Cerebellar cortex (tissue), 1 donor: Measurements from ENCODE around the gene RBM4.
"Not testable (repeated sequence)": the region's sequence is repeated elsewhere in the genome, so short reads cannot be mapped to it uniquely, and the experiment has no call there.

Experiments
- DNase-seq: peaks from one replicate; pipeline ENCODE4 v3.0.0-alpha.2; 2015; ENCODE audit warnings: low spot score

The RBM4 gene, protein sequence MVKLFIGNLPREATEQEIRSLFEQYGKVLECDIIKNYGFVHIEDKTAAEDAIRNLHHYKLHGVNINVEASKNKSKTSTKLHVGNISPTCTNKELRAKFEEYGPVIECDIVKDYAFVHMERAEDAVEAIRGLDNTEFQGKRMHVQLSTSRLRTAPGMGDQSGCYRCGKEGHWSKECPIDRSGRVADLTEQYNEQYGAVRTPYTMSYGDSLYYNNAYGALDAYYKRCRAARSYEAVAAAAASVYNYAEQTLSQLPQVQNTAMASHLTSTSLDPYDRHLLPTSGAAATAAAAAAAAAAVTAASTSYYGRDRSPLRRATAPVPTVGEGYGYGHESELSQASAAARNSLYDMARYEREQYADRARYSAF

GRCh38 chr11:66638177-66639065 lies at the start of gene RBM4:
Gene RBM4, plus strand, starts transcription at chr11:66638703. Its CDS starts 1,009 bp downstream, at chr11:66639712.
- peak; percentile 100 for DNase-seq

- DNase-seq = not testable (repeated sequence)
Measured at GRCh38 chr11:66589315-66589714, 49.2 kb upstream of the RBM4 start.

DNA sequence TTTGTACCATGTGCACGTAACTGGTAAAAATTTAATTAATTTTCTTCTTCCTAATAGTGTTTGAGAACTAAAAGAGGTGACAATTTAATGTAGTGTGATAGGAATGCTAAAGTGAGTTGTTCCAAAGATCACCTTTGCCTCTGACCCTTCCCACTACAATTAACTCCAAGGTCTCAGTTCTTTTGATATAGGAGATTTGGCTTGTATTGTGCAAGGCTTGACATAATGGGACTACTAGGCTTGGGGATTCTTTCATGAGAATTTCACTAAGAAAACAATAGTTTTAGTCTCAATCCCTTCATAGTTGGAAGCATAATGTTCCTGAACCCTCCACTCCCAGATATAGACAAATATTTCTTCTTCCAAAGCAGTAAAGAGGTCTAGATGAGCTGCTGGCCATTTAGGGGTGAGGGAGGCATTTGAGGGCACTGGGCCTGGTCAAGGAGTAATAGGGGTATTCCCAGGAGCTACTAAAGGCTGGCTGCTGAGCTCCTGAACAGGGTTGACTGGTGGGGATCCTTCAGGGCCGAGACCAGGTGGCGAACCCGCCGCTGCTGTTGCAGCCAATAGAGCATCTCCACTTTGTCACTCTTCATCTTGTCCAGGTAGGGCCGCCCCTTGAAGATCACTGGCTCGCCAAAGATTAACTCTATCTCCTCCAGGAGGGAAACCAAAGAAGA lies 48.4 kb upstream of the RBM4 start:
- no peak for DNase-seq

DNA sequence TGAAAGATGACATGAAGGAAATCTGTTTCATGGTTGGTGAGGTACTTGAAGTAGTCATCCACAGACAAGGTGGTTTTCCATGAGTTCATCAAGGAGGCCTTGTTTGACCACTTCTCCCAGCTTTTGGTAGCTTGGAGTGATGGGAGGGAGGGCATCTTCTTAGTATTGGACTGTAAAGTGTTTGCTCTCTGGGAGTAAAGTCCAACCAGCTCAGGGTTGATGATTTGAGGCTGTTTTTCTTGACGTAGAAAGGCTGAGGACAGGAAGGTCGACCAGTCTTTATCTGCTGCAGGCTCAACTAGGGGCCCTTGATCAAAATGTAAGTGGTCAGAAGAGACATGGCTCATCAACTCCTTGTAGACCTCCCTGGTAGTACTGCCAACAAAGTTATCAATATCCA lies 47.3 kb upstream of the RBM4 start:
- DNase-seq = no peak

GRCh38 chr11:66592457-66593302 lies 45.8 kb upstream of the RBM4 start, which contains the start of the genes CCDC87 and CCS:
Gene CCDC87, minus strand, starts transcription at chr11:66593063. Its CDS starts 48 bp downstream, at chr11:66593015.
Gene CCS, plus strand, starts transcription at chr11:66593185. Its CDS starts 77 bp downstream, at chr11:66593262.
- peak; percentile 95 for DNase-seq

DNA sequence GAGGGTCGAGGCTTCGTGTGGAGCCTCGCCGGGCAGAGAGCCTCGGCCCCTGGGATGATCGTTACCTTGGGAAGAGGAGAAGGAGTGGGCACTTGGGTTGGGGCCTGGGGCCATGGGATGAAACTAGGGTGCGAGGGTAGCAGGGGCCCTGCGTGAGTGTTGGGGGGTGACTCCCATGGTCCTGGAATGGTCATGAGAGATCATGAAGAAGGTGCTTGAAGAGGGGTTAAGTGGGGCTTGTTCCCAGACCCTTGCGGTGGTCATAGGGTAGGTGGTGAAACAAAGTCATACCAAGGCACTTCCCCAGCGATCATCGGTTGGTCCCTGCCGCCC lies 45.2 kb upstream of the RBM4 start:
- DNase-seq = no peak

GRCh38 chr11:66593650-66594049 lies 44.9 kb upstream of the RBM4 start:
- DNase-seq = no peak

DNA sequence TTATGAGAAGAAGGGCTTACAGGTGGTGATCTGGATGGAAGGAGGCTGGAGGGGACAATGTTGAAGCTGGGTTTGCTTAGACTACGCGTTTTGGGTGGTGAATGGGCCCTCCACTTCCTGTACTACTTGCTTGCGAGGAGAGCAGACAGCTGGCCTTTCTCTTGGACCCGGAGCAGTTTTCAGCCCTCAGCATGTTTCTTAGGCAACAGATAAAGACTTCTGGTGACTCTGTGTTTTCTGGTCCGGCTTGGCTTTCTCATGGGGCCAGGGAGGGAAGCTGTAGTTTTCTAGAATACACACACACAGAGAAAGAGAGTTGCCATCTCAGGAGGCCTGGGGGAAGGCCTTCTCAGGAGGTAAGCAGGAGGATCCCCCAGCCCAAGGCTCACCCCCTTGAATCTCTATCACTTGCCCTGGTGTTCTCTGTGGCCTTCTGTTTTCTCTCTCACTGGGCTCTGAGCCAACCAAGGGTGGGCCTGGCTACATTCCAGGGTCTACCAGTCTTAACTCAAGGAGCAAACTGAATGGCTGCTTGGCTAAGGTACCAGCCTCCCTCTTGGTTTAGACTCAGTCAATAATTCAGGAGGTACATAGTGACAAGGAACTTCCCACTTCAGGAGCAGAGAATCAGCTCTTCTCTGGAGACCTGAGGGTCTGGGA lies 43.1 kb upstream of the RBM4 start:
- DNase-seq = no peak

- peak; percentile 53 for DNase-seq
Measured at GRCh38 chr11:66598993-66599392, 39.5 kb upstream of the RBM4 start.

DNA sequence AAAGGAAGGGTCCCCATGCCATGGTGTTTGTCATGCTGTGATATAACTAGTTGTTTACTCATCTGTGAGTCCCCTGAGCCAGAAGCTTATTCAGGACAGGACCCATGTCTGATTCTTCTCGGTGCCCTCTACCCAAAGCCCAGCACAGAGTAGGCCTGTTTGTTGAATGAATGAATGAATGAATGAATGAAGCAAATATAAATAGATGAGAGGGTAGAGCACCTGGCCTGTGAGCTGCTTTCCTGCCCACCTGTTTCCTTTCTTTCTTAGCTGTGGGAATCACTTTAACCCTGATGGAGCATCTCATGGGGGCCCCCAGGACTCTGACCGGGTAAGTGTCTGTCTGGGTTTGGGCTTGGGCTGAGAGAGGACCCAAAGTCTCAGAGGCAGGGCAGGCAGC lies 38.3 kb upstream of the RBM4 start:
- DNase-seq = no peak

DNA sequence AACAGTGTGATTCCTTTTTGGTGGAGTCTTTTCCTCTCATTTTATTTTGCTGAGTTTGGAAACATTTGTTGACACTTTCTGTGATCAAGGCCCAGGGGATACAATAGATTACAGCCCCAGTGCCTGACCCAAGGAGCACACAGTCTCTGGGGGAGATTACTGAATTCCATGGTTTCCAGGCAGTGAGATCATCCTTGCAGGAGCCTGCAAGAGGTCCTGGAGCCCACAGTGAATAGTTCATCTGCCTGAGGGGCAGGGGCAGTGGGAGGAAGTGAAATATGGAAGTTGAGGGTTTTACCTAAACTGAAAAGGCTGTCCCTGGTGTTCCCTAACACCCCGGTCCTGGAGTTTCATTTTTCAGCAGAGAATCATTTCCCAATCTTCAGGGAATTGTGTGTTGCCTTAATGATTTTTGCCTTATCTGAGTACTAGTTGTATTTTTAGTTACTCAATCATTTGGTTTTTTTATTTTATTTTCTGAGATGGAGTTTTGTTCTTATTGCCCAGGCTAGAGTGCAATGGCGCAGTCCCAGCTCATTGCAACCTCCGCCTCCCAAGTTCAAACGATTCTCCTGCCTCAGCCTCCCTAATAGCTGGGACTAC lies 37.8 kb upstream of the RBM4 start:
- no peak for DNase-seq

DNA sequence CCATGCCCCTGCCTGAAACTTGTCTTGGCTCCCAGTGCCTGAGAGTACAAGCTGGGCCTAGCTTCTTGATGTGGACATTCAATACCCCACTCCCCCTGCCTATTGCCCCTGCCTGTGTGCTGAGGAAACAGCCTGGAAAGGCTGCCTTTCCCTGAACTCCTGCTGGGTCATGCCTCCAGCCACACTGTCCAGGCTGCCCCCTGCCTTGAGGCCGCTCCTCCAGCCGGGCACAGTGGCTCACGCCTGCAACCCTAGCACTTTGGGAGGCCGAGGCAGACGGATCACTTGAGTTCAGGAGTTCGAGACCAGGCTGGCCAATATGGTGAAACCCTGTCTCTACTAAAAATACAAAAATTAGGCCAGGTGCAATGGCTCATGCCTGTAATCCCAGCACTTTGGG lies 35.4 kb upstream of the RBM4 start:
- no peak for DNase-seq

DNA sequence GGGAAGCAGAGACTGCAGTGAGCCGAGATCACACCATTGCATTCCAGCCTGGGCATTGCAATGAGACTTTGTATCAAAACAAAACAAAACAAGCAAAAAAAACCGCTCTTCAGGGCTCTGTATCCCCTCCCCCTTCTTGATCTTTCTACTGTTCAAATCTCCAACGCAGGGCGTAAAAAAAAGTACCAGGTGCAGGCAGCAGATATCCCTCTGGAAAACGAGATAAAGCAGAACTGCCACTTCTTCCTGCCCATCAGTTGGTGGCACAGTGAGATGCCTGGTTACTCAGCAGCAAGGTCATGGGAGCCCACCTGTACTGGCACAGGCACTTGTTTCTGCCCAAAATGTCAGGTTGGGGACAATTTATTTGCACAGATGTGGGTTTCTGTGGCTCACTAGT lies 34.3 kb upstream of the RBM4 start:
- DNase-seq = no peak

- not testable (repeated sequence) for DNase-seq
Measured at GRCh38 chr11:66606608-66607007, 31.9 kb upstream of the RBM4 start.

DNA sequence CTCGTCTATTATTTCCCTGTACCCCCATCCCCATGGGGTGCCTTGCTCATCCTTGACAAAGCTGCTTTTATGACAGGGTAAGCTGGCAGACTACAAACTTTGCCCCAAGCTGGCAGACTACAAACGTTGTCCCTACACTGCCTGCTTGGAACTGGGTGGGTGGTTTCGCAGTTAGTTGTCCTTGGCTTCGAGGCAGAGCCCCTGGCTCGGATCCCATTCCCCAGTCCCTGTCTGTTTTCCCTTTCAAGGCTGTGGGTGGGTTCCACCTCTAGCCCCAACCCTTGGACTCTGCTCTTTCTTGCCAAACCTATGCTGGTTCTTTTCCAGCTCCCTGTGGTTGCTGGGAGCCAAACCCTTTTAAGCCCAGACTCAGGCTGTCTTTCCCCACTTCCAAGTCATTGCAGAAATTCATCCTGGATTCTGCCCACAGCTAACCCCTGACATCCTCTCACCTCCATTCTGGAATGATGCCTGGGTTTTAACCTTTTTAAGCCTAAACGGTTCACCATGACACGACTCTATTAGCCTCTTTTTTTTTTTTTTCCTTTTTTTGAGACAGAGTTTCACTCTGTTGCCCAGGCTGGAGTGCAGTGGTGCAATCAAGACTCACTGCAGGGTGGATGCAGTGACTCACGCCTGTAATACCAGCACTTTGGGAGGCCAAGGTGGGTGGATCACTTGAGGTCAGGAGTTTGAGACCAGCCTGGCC lies 31.2 kb upstream of the RBM4 start:
- peak; percentile 60 for DNase-seq

DNA sequence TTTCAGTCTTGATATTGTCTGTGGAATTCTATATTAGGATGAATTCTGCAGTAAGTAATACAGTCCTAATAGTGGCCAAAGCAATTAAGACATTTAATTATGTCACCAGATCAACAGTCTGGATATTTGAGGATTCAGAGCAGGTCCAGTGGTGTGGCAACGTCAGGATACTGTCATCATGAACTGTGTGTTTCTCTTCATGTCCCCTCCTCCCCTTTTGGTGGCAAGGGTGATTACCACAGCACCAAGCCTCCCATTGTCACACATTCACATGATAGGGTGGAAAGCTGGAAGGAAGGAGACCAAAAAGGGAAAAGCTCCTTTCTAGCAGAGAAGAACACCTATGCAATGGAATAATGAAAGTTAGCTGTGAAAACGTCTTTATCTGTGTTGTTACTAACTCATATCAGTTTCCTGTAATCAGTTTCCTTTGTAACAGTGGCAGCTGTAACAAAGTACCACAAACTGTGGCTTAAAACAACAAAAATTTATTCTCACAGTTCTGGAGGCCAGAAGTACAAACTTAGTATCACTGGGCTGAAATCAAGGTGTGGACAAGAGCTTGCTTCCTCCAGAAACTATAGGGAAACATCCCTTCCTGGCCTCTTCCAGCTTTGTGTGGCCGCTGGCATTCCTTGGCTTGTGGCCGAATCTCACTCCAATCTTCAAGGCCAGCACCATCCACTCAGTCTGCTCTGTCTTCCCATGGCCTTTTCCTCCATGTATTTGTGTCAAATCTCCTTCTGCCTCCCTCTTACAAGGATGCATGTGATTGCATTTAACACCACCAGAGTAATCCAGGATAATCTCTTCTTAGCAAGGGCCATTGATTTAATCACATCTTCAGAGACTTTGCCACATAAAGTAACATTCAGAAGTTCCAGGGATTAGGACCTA lies 28.5 kb upstream of the RBM4 start:
- no peak for DNase-seq

DNA sequence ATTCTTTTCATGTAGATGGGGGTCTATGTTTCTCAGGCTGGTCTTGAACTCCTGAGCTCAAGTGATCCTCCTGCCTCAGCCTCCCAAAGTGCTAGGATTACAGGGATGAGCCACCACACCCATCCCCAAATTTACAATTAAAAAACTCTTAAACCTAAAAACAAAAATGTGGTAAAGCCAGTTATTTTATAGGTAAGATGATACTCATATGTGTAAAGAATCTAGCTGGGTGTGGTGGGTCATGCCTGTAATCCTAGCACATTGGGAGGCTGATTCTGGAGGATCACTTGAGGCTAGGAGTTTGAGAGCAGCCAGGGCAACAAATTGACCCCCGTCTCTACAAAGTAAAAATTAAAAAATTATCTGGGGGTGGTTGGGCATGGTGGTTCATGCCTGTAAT lies 26.0 kb upstream of the RBM4 start:
- DNase-seq = no peak

- no peak for DNase-seq
Measured at GRCh38 chr11:66614073-66614472, 24.4 kb upstream of the RBM4 start.
